ENCODE measurements around the gene ZNF282. TPM values are rescaled to one million over a fixed set of nuclear protein-coding genes. Genes with fewer than 3 reads are reported as not detected.

The ZNF282 gene
- total RNA-seq, 1 experiment from 2014 or later = 39.0 TPM

- Histone ChIP-seq H3T11ph (ENCODE audit: low read length) (no peak overlapping the region), H3K79me2 (ENCODE audit: insufficient read depth, low read length) (peaks cover 3% of the 10 kb centered on the region; the same call in 1 of the 2 replicates), H2BK12ac (ENCODE audit: insufficient read length, low read depth, low read length) (no peak overlapping the region), H3K23ac (ENCODE audit: insufficient read length, low read depth, low read length) (no peak overlapping the region), H4K91ac (ENCODE audit: insufficient read length, low read depth, low read length) (no peak overlapping the region), H3K4me1 (ENCODE audit: insufficient read depth, low read length) (no peaks in the 10 kb centered on the region), H2AFZ (ENCODE audit: low read length) (no peak overlapping the region), H2AK5ac (ENCODE audit: insufficient read length, low read length) (no peak overlapping the region), H2BK5ac (ENCODE audit: insufficient read length, low read length) (no peak overlapping the region), H3K27me3 (ENCODE audit: insufficient read depth, low read length) (no peaks in the 10 kb centered on the region), H3K4ac (ENCODE audit: low read depth, low read length) (no peak overlapping the region), H3K56ac (ENCODE audit: insufficient read length, low read depth, low read length) (no peak overlapping the region), H3K4me2 (ENCODE audit: insufficient read depth, insufficient read length, low read length) (no peak overlapping the region), H3K9ac (ENCODE audit: extremely low read depth, insufficient read length, low read length) (no peak overlapping the region), H3K23me2 (ENCODE audit: insufficient read length, low read depth, low read length, poor library complexity, severe bottlenecking) (peaks cover 7% of the 10 kb centered on the region), H3K79me1 (ENCODE audit: insufficient read depth, low read depth, low read length, poor library complexity, severe bottlenecking) (peaks cover 3% of the 10 kb centered on the region), H2BK120ac (ENCODE audit: low read depth, low read length, poor library complexity, severe bottlenecking) (no peak overlapping the region), H4K20me1 (ENCODE audit: control insufficient read depth, insufficient read depth, insufficient read length) (no peaks in the 10 kb centered on the region), H3K18ac (ENCODE audit: insufficient read length, low read depth, low read length) (no peak overlapping the region), H4K8ac (replicated peaks; ENCODE audit: insufficient read length, low read depth, low read length) (no peak overlapping the region), H2BK15ac (ENCODE audit: low read depth, low read length) (no peak overlapping the region), H2BK20ac (ENCODE audit: low read depth, low read length, poor library complexity, severe bottlenecking) (no peak overlapping the region), H4K5ac (ENCODE audit: insufficient read length, low read depth, low read length) (no peak overlapping the region), H3K14ac (ENCODE audit: insufficient read depth, low read length) (no peak overlapping the region), H3K27ac (ENCODE audit: insufficient read length, low read depth, low read length) (no peak overlapping the region), H3K9me3 (ENCODE audit: control insufficient read depth, low read depth, low read length) (no peaks in the 10 kb centered on the region)
- H3K4me3 Mint-ChIP-seq = peak overlapping the region in 1 of 2 experiments; percentile 40; a peak in 1 of 5 replicates
- H3K27ac Mint-ChIP-seq = peak overlapping the region in 1 of 3 experiments; percentile 59; a peak in 1 of 7 replicates
- no peaks in the 10 kb centered on the region; a peak in 1 of 5 replicates for H3K9me3 Mint-ChIP-seq
- WGBS (ENCODE audit: extremely low coverage, insufficient read length, low lambda C conversion rate) = no CpG with 5 or more reads among the region's 22 CpGs
- no peak for TF ChIP-seq CTCF (conservative IDR thresholded peaks at IDR 0.05)
- peaks cover 12 to 21% of the 10 kb centered on the region in 2 experiments for H3K4me1 Mint-ChIP-seq
- H3K36me3 Mint-ChIP-seq (ENCODE audit: insufficient read depth in 1 of 3, low read depth in 3 of 3) = peaks cover 40 to 63% (median 58%) of the 10 kb centered on the region in 3 experiments
- no peaks in the 10 kb centered on the region for H3K27me3 Mint-ChIP-seq (ENCODE audit: low read depth)
- no peak for DNase-seq
Observed at GRCh38 chr7:149198161-149198816, 2.9 kb downstream of the ZNF282 start.

All from H9 (cell line).